Effector memory CD4-positive, alpha-beta T cell (primary cell): ENCODE measurements around the gene CACNA1E.
"Not testable (repeated sequence)": the region's sequence is repeated elsewhere in the genome, so short reads cannot be mapped to it uniquely, and the experiment has no call there.

ENCODE experiments used
- DNase-seq, 3 donors: peaks; one replicate each; pipeline ENCODE4 v3.0.0-alpha.2; 2020
- H3K27ac ChIP-seq: 2 replicates; pipeline ENCODE4 v1.7.0; 2013; ENCODE audit warnings: mild to moderate bottlenecking, low read length, moderate library complexity; ENCODE audit not compliant: insufficient read depth, poor library complexity, severe bottlenecking
- H3K27me3 ChIP-seq: replicated peaks from 2 replicates; pipeline ENCODE4 v1.7.0; 2013; ENCODE audit warnings: mild to moderate bottlenecking, low read length; ENCODE audit not compliant: insufficient read depth, control insufficient read depth, poor library complexity, severe bottlenecking
- H3K36me3 ChIP-seq: 2 replicates; pipeline ENCODE4 v1.7.0; 2013; ENCODE audit warnings: mild to moderate bottlenecking, low read length, moderate library complexity; ENCODE audit not compliant: control insufficient read depth, insufficient read depth
- H3K4me1 ChIP-seq: 2 replicates; pipeline ENCODE4 v1.7.0; 2013; ENCODE audit warnings: low read length, mild to moderate bottlenecking; ENCODE audit not compliant: control insufficient read depth, insufficient read depth, poor library complexity, severe bottlenecking
- H3K4me3 ChIP-seq: 2 replicates; pipeline ENCODE4 v1.7.0; 2013; ENCODE audit warnings: low read length, low read depth, mild to moderate bottlenecking; ENCODE audit not compliant: insufficient read depth, poor library complexity, severe bottlenecking
- H3K9me3 ChIP-seq: 2 replicates; pipeline ENCODE4 v1.7.0; 2013; ENCODE audit warnings: mild to moderate bottlenecking, low read length, moderate library complexity; ENCODE audit not compliant: control insufficient read depth

The CACNA1E gene

GRCh38 chr1:181514298-181515290 is 31.3 kb downstream of the CACNA1E start:
- no peaks in the 10 kb centered on the region for H3K4me1 ChIP-seq
- no peaks in the 10 kb centered on the region for H3K9me3 ChIP-seq
- H3K36me3 ChIP-seq = no peaks in the 10 kb centered on the region
- H3K4me3 ChIP-seq = no peak overlapping the region
- H3K27ac ChIP-seq = no peak overlapping the region
- no peaks in the 10 kb centered on the region for H3K27me3 ChIP-seq
- no peak for DNase-seq

GRCh38 chr1:181516706-181517105 is 33.4 kb downstream of the CACNA1E start:
- DNase-seq = no peak
- H3K27me3 ChIP-seq = no peaks in the 10 kb centered on the region
- no peaks in the 10 kb centered on the region for H3K36me3 ChIP-seq
- H3K4me3 ChIP-seq = no peak overlapping the region
- no peaks in the 10 kb centered on the region for H3K4me1 ChIP-seq
- H3K9me3 ChIP-seq = no peaks in the 10 kb centered on the region
- H3K27ac ChIP-seq = no peak overlapping the region

GRCh38 chr1:181517181-181517875 is 34.0 kb downstream of the CACNA1E start:
- Histone ChIP-seq H3K4me3 (no peak overlapping the region), H3K36me3 (no peaks in the 10 kb centered on the region), H3K4me1 (no peaks in the 10 kb centered on the region), H3K27ac (no peak overlapping the region), H3K9me3 (no peaks in the 10 kb centered on the region), H3K27me3 (no peaks in the 10 kb centered on the region)
- DNase-seq = no peak

DNA sequence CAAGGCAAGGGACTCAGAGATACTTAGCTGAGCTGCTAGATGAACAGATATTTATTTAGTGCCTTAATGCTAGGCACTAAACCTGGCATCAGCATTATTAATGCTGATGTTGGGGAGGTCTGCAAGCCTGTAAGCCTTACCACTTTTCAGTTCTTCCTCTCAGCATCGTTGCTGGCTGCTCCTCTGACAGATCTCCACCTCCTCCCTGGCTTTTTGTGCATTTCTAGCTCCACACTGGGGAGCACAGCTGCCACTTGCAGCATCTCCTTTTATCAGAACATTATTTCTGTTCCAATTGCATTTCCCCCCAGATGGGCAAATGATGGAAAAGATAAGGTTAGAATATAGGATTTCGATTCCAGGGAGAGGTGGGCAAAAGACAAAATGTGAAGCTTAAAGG is 34.8 kb downstream of the CACNA1E start:
- DNase-seq = no peak
- Histone ChIP-seq H3K27ac (no peak overlapping the region), H3K36me3 (no peaks in the 10 kb centered on the region), H3K9me3 (no peaks in the 10 kb centered on the region), H3K27me3 (no peaks in the 10 kb centered on the region), H3K4me1 (no peaks in the 10 kb centered on the region), H3K4me3 (no peak overlapping the region)

- DNase-seq = no peak
- Histone ChIP-seq H3K9me3 (no peaks in the 10 kb centered on the region), H3K36me3 (no peaks in the 10 kb centered on the region), H3K27me3 (no peaks in the 10 kb centered on the region), H3K4me1 (no peaks in the 10 kb centered on the region), H3K27ac (no peak overlapping the region), H3K4me3 (no peak overlapping the region)
These were observed 39.5 kb downstream of the CACNA1E start for GRCh38 chr1:181522864-181523263.

DNA sequence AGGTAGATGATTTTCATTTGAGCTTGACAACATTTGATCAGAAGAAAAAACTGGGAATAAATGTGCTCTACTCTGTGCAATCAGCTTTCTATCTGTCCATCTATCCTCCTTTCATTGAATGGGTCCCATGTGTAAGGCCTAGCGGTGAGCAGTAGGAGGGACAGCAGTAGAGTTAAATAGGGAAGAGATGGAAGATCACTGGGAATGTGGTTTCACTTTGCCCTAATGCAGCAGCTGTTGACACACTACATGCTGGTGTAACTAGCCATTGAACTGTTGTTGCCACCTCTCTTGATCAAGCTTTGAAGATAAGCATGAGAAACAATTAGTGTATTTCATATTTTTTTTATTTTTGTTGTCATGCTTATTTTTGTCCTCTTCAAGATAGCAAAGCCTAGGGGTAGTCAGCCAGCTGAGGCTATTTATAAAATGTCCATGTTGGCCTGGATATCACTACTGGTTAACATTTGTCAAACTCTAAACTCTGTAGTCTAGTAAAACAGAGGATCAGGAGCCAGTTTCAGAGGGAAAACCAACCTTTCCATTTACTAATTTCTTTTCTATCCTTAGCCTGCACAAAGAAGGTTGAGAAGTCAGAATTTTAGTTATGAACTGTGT is 41.9 kb downstream of the CACNA1E start:
- Histone ChIP-seq H3K4me3 (no peak overlapping the region), H3K27me3 (no peaks in the 10 kb centered on the region), H3K4me1 (no peaks in the 10 kb centered on the region), H3K36me3 (no peaks in the 10 kb centered on the region), H3K9me3 (no peaks in the 10 kb centered on the region), H3K27ac (no peak overlapping the region)
- DNase-seq = no peak

- not testable (repeated sequence) for H3K4me1 ChIP-seq, H3K27me3 ChIP-seq, H3K27ac ChIP-seq, H3K9me3 ChIP-seq, H3K4me3 ChIP-seq, DNase-seq, H3K36me3 ChIP-seq
These were observed 44.9 kb downstream of the CACNA1E start for GRCh38 chr1:181528241-181528640.

GRCh38 chr1:181531441-181531840 is 48.1 kb downstream of the CACNA1E start:
- Histone ChIP-seq H3K9me3 (no peaks in the 10 kb centered on the region), H3K4me3 (no peak overlapping the region), H3K27me3 (no peaks in the 10 kb centered on the region), H3K36me3 (no peaks in the 10 kb centered on the region), H3K4me1 (no peaks in the 10 kb centered on the region), H3K27ac (no peak overlapping the region)
- DNase-seq = no peak

DNA sequence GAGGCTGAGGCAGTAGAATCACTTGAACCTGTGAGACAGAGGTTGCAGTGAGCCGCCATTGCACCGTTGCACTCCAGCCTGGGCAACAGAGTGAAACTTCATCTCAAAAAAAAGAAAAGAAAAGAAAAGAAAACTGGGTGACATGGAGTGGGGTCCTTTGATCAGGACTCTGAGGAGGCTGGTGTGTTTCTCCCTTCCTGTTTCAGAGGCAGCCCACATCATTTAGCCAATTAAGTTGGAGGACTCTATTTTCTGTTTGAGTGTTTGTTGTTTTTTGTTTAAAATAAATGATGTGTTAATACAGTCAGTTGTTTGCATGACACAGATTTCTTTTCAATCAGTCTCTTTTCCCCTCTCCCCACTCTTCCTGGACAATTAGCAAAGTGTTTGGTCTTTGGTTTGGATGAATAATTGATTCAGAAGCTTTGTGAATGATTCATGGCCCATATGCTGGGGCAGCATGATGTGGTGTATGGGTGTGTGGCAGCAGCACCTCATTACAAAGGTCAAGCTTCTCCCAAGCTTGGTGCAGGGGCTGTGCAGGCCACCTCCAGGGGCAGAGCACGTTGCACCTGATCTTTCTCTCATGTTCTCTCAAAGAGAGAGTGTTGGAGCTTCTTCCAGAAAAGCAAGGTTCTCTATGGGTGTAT is 48.8 kb downstream of the CACNA1E start:
- no peak for DNase-seq
- H3K4me3 ChIP-seq = no peak overlapping the region
- H3K27me3 ChIP-seq = no peaks in the 10 kb centered on the region
- no peaks in the 10 kb centered on the region for H3K36me3 ChIP-seq
- H3K4me1 ChIP-seq = no peaks in the 10 kb centered on the region
- H3K9me3 ChIP-seq = no peaks in the 10 kb centered on the region
- no peak overlapping the region for H3K27ac ChIP-seq
